GM20000 (cell line): ENCODE data around the gene MTMR11.
"Not testable (repeated sequence)": the region's sequence is repeated elsewhere in the genome, so short reads cannot be mapped to it uniquely, and the experiment has no call there.

Experiments
- DNase-seq: peaks from one replicate; pipeline ENCODE4 v3.0.0; 2012; ENCODE audit warnings: low spot score
- TF ChIP-seq, protein P1 (sequence below): IDR thresholded peaks from 2 replicates; pipeline ENCODE4 v1.5.1; 2012; ENCODE audit warnings: mild to moderate bottlenecking, control low read depth; ENCODE audit errors: extremely low read depth, missing control alignments

MTMR11 gene

DNA sequence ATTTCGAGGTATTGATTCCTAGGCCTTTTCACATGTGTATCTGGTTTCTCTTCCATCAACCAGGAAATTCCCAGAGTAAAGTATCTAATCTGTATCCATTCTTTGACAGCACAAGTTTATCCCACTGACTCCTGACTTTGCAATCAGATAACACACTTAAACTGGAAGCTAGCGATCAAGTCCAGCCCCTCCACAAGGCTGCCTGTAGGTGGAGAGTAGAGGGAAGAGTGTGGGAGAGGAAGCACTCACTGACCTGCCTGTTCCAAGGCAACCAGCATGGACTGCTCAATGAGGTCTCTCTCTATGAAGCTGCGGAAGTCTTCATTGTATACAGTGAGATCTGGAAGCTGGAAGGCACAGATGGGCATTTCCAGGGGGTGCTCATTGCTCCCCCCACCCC, 30.4 kb upstream of the MTMR11 start:
- no peak for DNase-seq
- TF ChIP-seq, protein P1, sequence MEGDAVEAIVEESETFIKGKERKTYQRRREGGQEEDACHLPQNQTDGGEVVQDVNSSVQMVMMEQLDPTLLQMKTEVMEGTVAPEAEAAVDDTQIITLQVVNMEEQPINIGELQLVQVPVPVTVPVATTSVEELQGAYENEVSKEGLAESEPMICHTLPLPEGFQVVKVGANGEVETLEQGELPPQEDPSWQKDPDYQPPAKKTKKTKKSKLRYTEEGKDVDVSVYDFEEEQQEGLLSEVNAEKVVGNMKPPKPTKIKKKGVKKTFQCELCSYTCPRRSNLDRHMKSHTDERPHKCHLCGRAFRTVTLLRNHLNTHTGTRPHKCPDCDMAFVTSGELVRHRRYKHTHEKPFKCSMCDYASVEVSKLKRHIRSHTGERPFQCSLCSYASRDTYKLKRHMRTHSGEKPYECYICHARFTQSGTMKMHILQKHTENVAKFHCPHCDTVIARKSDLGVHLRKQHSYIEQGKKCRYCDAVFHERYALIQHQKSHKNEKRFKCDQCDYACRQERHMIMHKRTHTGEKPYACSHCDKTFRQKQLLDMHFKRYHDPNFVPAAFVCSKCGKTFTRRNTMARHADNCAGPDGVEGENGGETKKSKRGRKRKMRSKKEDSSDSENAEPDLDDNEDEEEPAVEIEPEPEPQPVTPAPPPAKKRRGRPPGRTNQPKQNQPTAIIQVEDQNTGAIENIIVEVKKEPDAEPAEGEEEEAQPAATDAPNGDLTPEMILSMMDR, result no peak

DNA sequence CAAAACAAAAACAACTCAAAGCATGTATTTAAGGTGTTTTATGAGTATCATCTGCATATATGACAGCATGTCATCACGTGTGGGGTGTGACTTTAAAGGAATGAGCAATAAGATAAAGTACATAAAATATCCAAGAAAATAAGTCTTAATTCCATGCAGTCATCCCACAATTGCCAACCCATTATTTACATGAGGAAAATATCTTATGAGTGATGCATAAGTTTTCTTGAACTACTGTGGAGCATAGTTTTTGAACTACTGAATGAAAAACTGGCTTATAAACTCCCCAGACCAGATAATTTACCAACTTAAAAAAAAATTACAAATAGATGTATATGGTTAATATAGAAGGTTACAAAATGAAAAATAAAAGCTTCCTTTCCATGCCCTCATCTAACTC, 29.7 kb upstream of the MTMR11 start:
- TF ChIP-seq, protein P1, result no peak
- DNase-seq, result no peak

DNA sequence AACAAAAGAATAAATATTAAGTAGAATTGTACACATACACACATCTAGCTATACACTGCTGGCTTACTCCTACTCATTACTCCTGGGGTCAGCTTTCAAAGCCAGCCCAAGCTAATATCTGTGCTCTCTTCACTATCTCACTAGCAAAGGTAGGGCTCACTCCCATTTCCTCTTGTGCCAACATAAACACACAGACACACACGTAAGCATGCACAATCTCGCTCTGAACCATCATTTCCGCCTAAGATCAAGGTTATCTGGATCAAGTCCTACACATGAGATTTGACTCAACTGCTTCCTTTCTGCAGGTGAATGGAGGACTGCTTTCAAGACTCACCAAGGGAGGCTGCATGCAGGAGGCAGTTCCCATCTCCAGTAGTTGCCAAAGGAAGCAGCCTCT, 28.8 kb upstream of the MTMR11 start:
- DNase-seq, result no peak
- TF ChIP-seq, protein P1, result no peak

DNA sequence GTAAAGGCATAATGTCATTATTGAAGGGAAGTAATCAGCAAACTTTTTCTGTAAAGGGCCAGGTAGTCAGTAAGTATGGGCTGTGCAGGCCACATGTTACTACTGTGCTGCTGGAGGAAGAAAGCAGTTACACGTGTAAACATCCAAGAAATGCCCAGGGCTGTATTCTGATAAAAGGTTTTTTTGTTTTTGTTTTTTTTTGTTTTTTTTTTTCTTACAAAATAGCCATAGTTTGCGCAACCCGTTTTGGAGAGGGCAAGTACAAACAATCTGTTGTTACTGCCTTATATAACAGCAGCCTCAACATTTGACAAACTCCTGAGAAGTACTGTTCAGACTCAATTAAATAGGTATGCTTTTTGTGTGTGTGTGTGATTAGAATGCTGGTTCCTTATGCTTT, 26.7 kb upstream of the MTMR11 start:
- TF ChIP-seq, protein P1, result no peak
- DNase-seq, result no peak

DNA sequence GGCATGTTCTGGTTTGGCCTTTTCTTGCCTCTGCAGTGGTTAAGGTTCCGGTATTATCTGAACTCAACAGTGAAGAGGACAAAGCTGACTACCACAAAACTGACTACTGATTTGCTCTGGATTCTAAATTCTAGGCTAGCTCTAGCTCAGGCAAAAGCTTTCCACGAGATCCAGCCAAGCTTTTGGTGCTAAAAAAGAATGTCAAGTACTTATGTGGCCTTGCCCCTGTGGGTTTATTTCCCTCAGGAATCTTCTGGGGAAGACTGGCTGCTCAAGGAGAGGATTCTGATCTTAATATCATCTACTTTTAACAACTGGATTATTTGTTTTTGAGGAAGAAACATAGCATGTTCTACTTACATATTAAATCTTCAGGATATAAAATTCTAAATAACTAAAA, 26.1 kb upstream of the MTMR11 start:
- TF ChIP-seq, protein P1, result no peak

DNA sequence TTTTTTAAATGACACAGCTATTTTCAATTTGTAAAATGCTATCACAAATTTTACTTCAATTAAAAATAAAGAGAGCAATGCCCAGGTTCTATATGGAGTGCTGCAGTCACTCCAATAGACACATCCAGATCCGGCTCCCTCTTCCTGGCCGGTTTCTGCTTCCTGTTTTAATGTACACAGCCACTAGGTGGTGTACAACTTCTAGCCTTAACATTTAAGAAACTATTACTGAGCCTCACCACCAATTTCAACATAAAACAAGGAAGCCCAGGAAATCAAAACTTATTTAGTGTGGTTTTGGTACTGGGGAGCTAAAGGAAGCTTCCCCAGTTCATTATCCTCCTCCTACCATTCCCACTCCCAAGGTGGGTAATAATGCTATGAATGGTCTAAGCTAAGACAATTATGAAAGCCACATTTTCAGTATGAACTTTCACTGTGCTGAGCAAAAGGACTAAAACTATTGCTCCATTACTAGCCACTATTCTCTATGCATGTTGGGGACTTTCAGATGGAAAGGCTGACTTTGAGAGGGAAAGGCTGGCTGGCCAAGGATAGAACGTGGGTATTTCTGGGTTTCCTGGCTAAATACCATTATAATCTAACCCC, 25.5 kb upstream of the MTMR11 start:
- TF ChIP-seq, protein P1, result peak; percentile 54
- peak; percentile 55 for DNase-seq

More for the DNA sequence above, 26.1 kb upstream of the MTMR11 start:
- no peak for DNase-seq

DNA sequence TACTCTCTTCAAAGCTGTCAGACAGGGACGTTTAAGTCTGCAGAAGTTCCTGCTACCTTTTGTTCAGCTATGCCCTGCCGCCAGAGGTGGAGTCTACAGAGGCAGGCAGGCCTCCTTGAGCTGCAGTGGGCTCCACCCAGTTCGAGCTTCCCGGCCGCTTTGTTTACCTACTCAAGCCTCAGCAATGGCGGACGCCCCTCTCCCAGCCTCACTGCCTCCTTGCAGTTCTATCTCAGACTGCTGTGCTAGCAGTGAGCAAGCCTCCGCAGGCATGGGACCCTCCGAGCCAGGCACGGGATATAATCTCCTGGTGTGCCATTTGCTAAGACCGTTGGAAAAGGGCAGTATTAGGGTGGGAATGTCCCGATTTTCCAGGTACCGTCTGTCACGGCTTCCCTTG, 20.9 kb upstream of the MTMR11 start:
- not testable (repeated sequence) for DNase-seq

DNA sequence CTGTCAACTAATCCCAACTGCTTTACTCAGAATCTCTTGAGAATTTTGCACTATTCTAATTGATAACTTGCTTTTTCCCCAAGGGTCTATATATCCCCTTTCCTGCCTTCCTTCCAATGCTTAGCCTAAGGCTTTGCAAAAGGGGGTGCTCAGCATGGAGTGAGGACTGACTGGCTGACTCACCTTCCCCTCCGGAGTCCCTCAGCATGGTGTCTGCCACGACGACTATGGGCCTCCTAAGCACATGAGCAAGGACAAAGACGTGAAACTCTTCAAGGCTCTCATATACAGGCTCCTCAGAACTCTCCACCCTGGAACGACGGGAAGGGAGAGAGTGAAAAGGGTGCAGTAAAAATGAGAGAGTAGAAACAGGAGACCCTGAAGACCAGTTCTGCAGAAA, 13.2 kb upstream of the MTMR11 start:
- no peak for DNase-seq
- TF ChIP-seq, protein P1, result no peak
